MCF 10A (cell line): Measurements from ENCODE around the gene SPEF2. TPM values are rescaled to one million over a fixed set of nuclear protein-coding genes. Genes with fewer than 3 reads are reported as not detected.

Experiments used
- BruUV-seq: library from RNA; stranded (reverse); fragments of 400-500 nt; replicated peaks from 2 replicates; lab custom pipeline; 2021; lab: Mats Ljungman, UMichigan
- CTCF ChIA-PET: fragments of 300-600 bp; sonication (Branson Sonifier 250); formaldehyde crosslinking; extraction: SDS; loops from one replicate; lab custom pipeline; 2021; ENCODE audit warnings: antibody characterized with exemption, inconsistent platforms; lab: Yijun Ruan, JAX
- POLR2A ChIA-PET: fragments of 300-600, 350-650 bp; sonication (Branson Sonifier 250); formaldehyde crosslinking; extraction: SDS; loops from one replicate; lab custom pipeline; 2020; ENCODE audit warnings: antibody characterized with exemption, inconsistent platforms; lab: Yijun Ruan, JAX
- DNase-seq: peaks from one replicate; pipeline ENCODE4 v3.0.0-alpha.2; 2018; ENCODE audit not compliant: unreplicated experiment
- H3K27ac Mint-ChIP-seq: one replicate; pipeline ENCODE4 v1.8.0; 2022; ENCODE audit warnings: mild to moderate bottlenecking, low read depth, mixed read lengths; ENCODE audit not compliant: unreplicated experiment
- H3K27me3 Mint-ChIP-seq: one replicate; pipeline ENCODE4 v1.8.0; 2022; ENCODE audit warnings: mixed read lengths; ENCODE audit not compliant: insufficient read depth, unreplicated experiment
- H3K36me3 Mint-ChIP-seq: one replicate; pipeline ENCODE4 v1.8.0; 2022; ENCODE audit warnings: mild to moderate bottlenecking, moderate library complexity, mixed read lengths; ENCODE audit not compliant: insufficient read depth, unreplicated experiment
- H3K4me1 Mint-ChIP-seq: one replicate; pipeline ENCODE4 v1.8.0; 2022; ENCODE audit warnings: mixed read lengths; ENCODE audit not compliant: insufficient read depth, unreplicated experiment
- H3K4me3 Mint-ChIP-seq: one replicate; pipeline ENCODE4 v1.8.0; 2022; ENCODE audit warnings: mild to moderate bottlenecking, moderate library complexity, mixed read lengths; ENCODE audit not compliant: unreplicated experiment
- H3K9me3 Mint-ChIP-seq: one replicate; pipeline ENCODE4 v1.8.0; 2022; ENCODE audit warnings: mixed read lengths; ENCODE audit not compliant: unreplicated experiment
- CTCF ChIP-seq: fragments of 200-600 bp; IDR thresholded peaks from one replicate; pipeline ENCODE4 v1.8.0; 2022; ENCODE audit warnings: antibody characterized with exemption, mild to moderate bottlenecking; ENCODE audit not compliant: unreplicated experiment
- intact Hi-C: fragments of 100-400 bp; cut with micrococcal nuclease; formaldehyde crosslinking; loops from 2 replicates; pipeline ENCODE4 v1.14.1; 2022
- total RNA-seq: library from RNA; stranded (reverse); gene quantifications from 2 replicates; pipeline ENCODE4 v1.2.3, GENCODE V29; 2022

SPEF2 gene
- total RNA-seq, 1 experiment from 2014 or later, result 5.3 TPM

GRCh38 chr5:35651002-35651756, 33.5 kb downstream of the SPEF2 start:
- no TSS peak for BruUV-seq
- TF ChIP-seq CTCF, result peak; percentile 49
- DNase-seq, result peak; percentile 68
- POLR2A ChIA-PET, result interaction anchor here (1.0 to 1.2 kb wide), 2 partner anchors 273 to 276 kb away, joined by 3 to 4 read pairs; no protein-coding TSS in a partner anchor
- no peaks in the 10 kb centered on the region for H3K9me3 Mint-ChIP-seq
- H3K36me3 Mint-ChIP-seq, result peaks cover 5% of the 10 kb centered on the region
- no peak overlapping the region for H3K27ac Mint-ChIP-seq
- no peaks in the 10 kb centered on the region for H3K4me1 Mint-ChIP-seq
- intact Hi-C loops, result loop anchor here (1.0 to 10.0 kb wide), 4 partner anchors 126 to 566 kb away; no protein-coding TSS in a partner anchor
- CTCF ChIA-PET, result interaction anchor here (0.5 to 10.9 kb wide), 35 partner anchors 8 to 1993 kb away, joined by 3 to 233 read pairs (median 3); partner anchors contain the start of gene SPEF2
- no peak overlapping the region for H3K4me3 Mint-ChIP-seq
- H3K27me3 Mint-ChIP-seq, result no peaks in the 10 kb centered on the region

- no peaks in the 10 kb centered on the region for H3K27me3 Mint-ChIP-seq
- H3K4me3 Mint-ChIP-seq, result no peak overlapping the region
- H3K27ac Mint-ChIP-seq, result no peak overlapping the region
- ChIA-PET POLR2A (no interaction called here), CTCF (interaction anchor here (0.7 to 10.9 kb wide), 2 partner anchors 271 to 282 kb away, joined by 3 to 233 read pairs; no protein-coding TSS in a partner anchor)
- no peaks in the 10 kb centered on the region for H3K9me3 Mint-ChIP-seq
- intact Hi-C loops, result loop anchor here (10.0 kb wide), 1 partner anchor 572 kb away; no protein-coding TSS in a partner anchor
- TF ChIP-seq CTCF, result no peak
- H3K4me1 Mint-ChIP-seq, result no peaks in the 10 kb centered on the region
- no peak for DNase-seq
- H3K36me3 Mint-ChIP-seq, result no peaks in the 10 kb centered on the region
- BruUV-seq, result no TSS peak
These were observed 39.1 kb downstream of the SPEF2 start for GRCh38 chr5:35656721-35657120.

- Mint-ChIP-seq H3K27ac (no peak overlapping the region), H3K4me1 (no peaks in the 10 kb centered on the region), H3K9me3 (no peaks in the 10 kb centered on the region), H3K36me3 (no peaks in the 10 kb centered on the region), H3K4me3 (no peak overlapping the region), H3K27me3 (no peaks in the 10 kb centered on the region)
- CTCF ChIA-PET, result interaction anchor here (0.7 to 3.9 kb wide), 2 partner anchors 26 to 268 kb away, joined by 4 to 23 read pairs; no protein-coding TSS in a partner anchor
- TF ChIP-seq CTCF, result no peak
- POLR2A ChIA-PET, result interaction anchor here (0.7 kb wide), 1 partner anchor 81 kb away, joined by 3 read pairs; no protein-coding TSS in a partner anchor
- no TSS peak for BruUV-seq
- intact Hi-C loops, result loop anchor here (10.0 kb wide), 1 partner anchor 573 kb away; no protein-coding TSS in a partner anchor
- DNase-seq, result no peak
These were observed 40.2 kb downstream of the SPEF2 start for GRCh38 chr5:35657877-35658276.

GRCh38 chr5:35659556-35659955, 41.9 kb downstream of the SPEF2 start:
- no TSS peak for BruUV-seq
- Mint-ChIP-seq H3K36me3 (no peaks in the 10 kb centered on the region), H3K27ac (no peak overlapping the region), H3K27me3 (no peaks in the 10 kb centered on the region), H3K9me3 (no peaks in the 10 kb centered on the region), H3K4me1 (no peaks in the 10 kb centered on the region), H3K4me3 (no peak overlapping the region)
- no peak for TF ChIP-seq CTCF
- POLR2A ChIA-PET, result no interaction called here
- CTCF ChIA-PET, result interaction anchor here (0.6 to 4.7 kb wide), 5 partner anchors 8 to 569 kb away, joined by 3 to 26 read pairs (median 7); no protein-coding TSS in a partner anchor
- intact Hi-C loops, result loop anchor here (10.0 kb wide), 1 partner anchor 575 kb away; no protein-coding TSS in a partner anchor
- DNase-seq, result no peak
